ENCODE measurements around the gene SPON1.

The SPON1 gene

GRCh38 chr11:14012846-14013245 is 50.3 kb downstream of the SPON1 start:
- Histone ChIP-seq H3K27me3 (no peaks in the 10 kb centered on the region), H3K27ac (no peak overlapping the region), H3K36me3 (no peaks in the 10 kb centered on the region), H3K4me3 (no peak overlapping the region), H3K4me1 (peaks cover 0 to 12% (median 3%) of the 10 kb centered on the region in 4 donors), H3K9me3 (no peaks in the 10 kb centered on the region)
- intact Hi-C loops (cut with DNase I; ENCODE audit: low total_unique reads), result no loop called here
- no peak for DNase-seq
- no peak for TF ChIP-seq CTCF (IDR thresholded peaks at IDR 0.05)

- Histone ChIP-seq H3K27ac (no peak overlapping the region), H3K9me3 (no peaks in the 10 kb centered on the region), H3K36me3 (no peaks in the 10 kb centered on the region), H3K4me1 (peaks cover 0 to 12% (median 3%) of the 10 kb centered on the region in 4 donors), H3K4me3 (no peak overlapping the region), H3K27me3 (no peaks in the 10 kb centered on the region)
- no peak for DNase-seq
- no peak for TF ChIP-seq CTCF (IDR thresholded peaks at IDR 0.05)
- intact Hi-C loops (cut with DNase I; ENCODE audit: low total_unique reads), result no loop called here
Observed at GRCh38 chr11:14015711-14016110, 53.2 kb downstream of the SPON1 start.

- Histone ChIP-seq H3K4me3 (no peak overlapping the region), H3K9me3 (no peaks in the 10 kb centered on the region), H3K27ac (no peak overlapping the region), H3K27me3 (no peaks in the 10 kb centered on the region), H3K4me1 (peaks cover 0 to 12% (median 3%) of the 10 kb centered on the region in 4 donors), H3K36me3 (no peaks in the 10 kb centered on the region)
- TF ChIP-seq CTCF (IDR thresholded peaks at IDR 0.05), result no peak
- intact Hi-C loops (cut with DNase I; ENCODE audit: low total_unique reads), result no loop called here
- DNase-seq, result no peak
Observed at GRCh38 chr11:14018441-14018840, 55.9 kb downstream of the SPON1 start.

GRCh38 chr11:14021738-14022137 is 59.2 kb downstream of the SPON1 start:
- Histone ChIP-seq H3K27ac (no peak overlapping the region), H3K4me1 (peaks cover 0 to 3% (median 0%) of the 10 kb centered on the region in 4 donors), H3K4me3 (no peak overlapping the region), H3K27me3 (no peaks in the 10 kb centered on the region), H3K9me3 (no peaks in the 10 kb centered on the region), H3K36me3 (no peaks in the 10 kb centered on the region)
- no peak for DNase-seq
- TF ChIP-seq CTCF (IDR thresholded peaks at IDR 0.05), result no peak
- intact Hi-C loops (cut with DNase I; ENCODE audit: low total_unique reads), result no loop called here

- H3K9me3 ChIP-seq, result no peaks in the 10 kb centered on the region
- H3K4me1 ChIP-seq, result no peaks in the 10 kb centered on the region
- H3K36me3 ChIP-seq, result no peaks in the 10 kb centered on the region
- H3K27me3 ChIP-seq, result no peaks in the 10 kb centered on the region
- intact Hi-C loops (cut with DNase I; ENCODE audit: low total_unique reads), result no loop called here
- H3K4me3 ChIP-seq, result no peak overlapping the region
- H3K27ac ChIP-seq, result no peak overlapping the region
- no peak for DNase-seq
- TF ChIP-seq CTCF (IDR thresholded peaks at IDR 0.05), result no peak
Observed at GRCh38 chr11:14022251-14022650, 59.7 kb downstream of the SPON1 start.

- H3K9me3 ChIP-seq, result no peaks in the 10 kb centered on the region
- no peak overlapping the region for H3K27ac ChIP-seq
- no peak for TF ChIP-seq CTCF (IDR thresholded peaks at IDR 0.05)
- H3K4me1 ChIP-seq, result no peaks in the 10 kb centered on the region
- no peak overlapping the region for H3K4me3 ChIP-seq
- H3K36me3 ChIP-seq, result no peaks in the 10 kb centered on the region
- no peaks in the 10 kb centered on the region for H3K27me3 ChIP-seq
- intact Hi-C loops (cut with DNase I; ENCODE audit: low total_unique reads), result no loop called here
- DNase-seq, result no peak
Observed at GRCh38 chr11:14022821-14023220, 60.3 kb downstream of the SPON1 start.

All from tibial artery (tissue), 4 donors.